OCI-LY7 (cell line): Measurements from ENCODE around the gene CCL3. TPM values are rescaled to one million over a fixed set of nuclear protein-coding genes. Genes with fewer than 3 reads are reported as not detected.

ENCODE experiments used
- Bru-seq: library from RNA; stranded (reverse); fragments of 400-500 nt; gene quantifications from one replicate; lab custom pipeline; 2021; lab: Mats Ljungman, UMichigan
- BruChase-seq, 2 experiments: library from RNA; stranded (reverse); fragments of 400-500 nt; gene quantifications; one replicate each; lab custom pipeline; 2021; lab: Mats Ljungman, UMichigan
- BruUV-seq: library from RNA; stranded (reverse); fragments of 400-500 nt; replicated peaks from 2 replicates; lab custom pipeline; 2021; lab: Mats Ljungman, UMichigan
- CTCF ChIA-PET: fragments of 300-600 bp; sonication (Branson Sonifier 250); formaldehyde crosslinking; loops from one replicate; lab custom pipeline; 2022; ENCODE audit warnings: antibody characterized with exemption; ENCODE audit not compliant: unreplicated experiment; lab: Charles Lee
- POLR2A ChIA-PET: fragments of 300-600 bp; sonication (Branson Sonifier 250); formaldehyde crosslinking; loops from one replicate; lab custom pipeline; 2022; ENCODE audit warnings: antibody characterized with exemption; lab: Charles Lee
- DNase-seq: peaks from one replicate; pipeline ENCODE4 v3.0.0-alpha.2; 2015; ENCODE audit warnings: low spot score
- H2AFZ ChIP-seq: fragments of 200-600 bp; sonication (generic), shearing (Covaris generic); 2 replicates; pipeline ENCODE4 v1.6.1; 2014; ENCODE audit warnings: mild to moderate bottlenecking, antibody characterized with exemption, low read length, moderate library complexity
- H3K27ac ChIP-seq: fragments of 200-600 bp; sonication (generic); 2 replicates; pipeline ENCODE4 v1.5.1; 2014; ENCODE audit warnings: mixed run types, low read depth, mild to moderate bottlenecking, moderate library complexity, low read length, inconsistent platforms; ENCODE audit not compliant: poor library complexity, severe bottlenecking
- H3K36me3 ChIP-seq: fragments of 200-600 bp; sonication (generic); 2 replicates; pipeline ENCODE4 v1.6.1; 2014; ENCODE audit warnings: mild to moderate bottlenecking, antibody characterized with exemption, low read length, moderate library complexity, mixed read lengths; ENCODE audit not compliant: insufficient read depth
- H3K4me1 ChIP-seq: fragments of 200-600 bp; sonication (generic); 2 replicates; pipeline ENCODE4 v1.5.1; 2014; ENCODE audit warnings: mild to moderate bottlenecking, low read length; ENCODE audit not compliant: insufficient read depth, poor library complexity, severe bottlenecking
- H3K4me2 ChIP-seq: fragments of 200-600 bp; sonication (generic); 2 replicates; pipeline ENCODE4 v1.6.1; 2014; ENCODE audit warnings: mild to moderate bottlenecking, low read length
- H3K4me3 ChIP-seq: fragments of 200-600 bp; sonication (generic); 2 replicates; pipeline ENCODE4 v1.5.1; 2014; ENCODE audit warnings: mild to moderate bottlenecking, low read depth, low read length; ENCODE audit not compliant: poor library complexity, severe bottlenecking
- H3K79me2 ChIP-seq: fragments of 200-600 bp; sonication (generic); 2 replicates; pipeline ENCODE4 v1.6.1; 2016; ENCODE audit warnings: low read depth, mild to moderate bottlenecking, low read length, moderate library complexity, mixed read lengths; ENCODE audit not compliant: insufficient read depth
- H3K9me2 ChIP-seq: fragments of 200-600 bp; sonication (generic); 2 replicates; pipeline ENCODE4 v1.6.1; 2016; ENCODE audit warnings: mild to moderate bottlenecking, low read length, mixed read lengths; ENCODE audit not compliant: insufficient read depth
- H3K9me3 ChIP-seq: fragments of 200-600 bp; sonication (generic); 2 replicates; pipeline ENCODE4 v1.6.1; 2014; ENCODE audit warnings: mild to moderate bottlenecking, mixed run types, low read length, mixed read lengths
- H4K20me1 ChIP-seq: fragments of 200-600 bp; sonication (generic); 2 replicates; pipeline ENCODE4 v1.6.1; 2014; ENCODE audit warnings: mild to moderate bottlenecking, antibody characterized with exemption, low read length, moderate library complexity, mixed read lengths; ENCODE audit not compliant: insufficient read depth
- EZH2phosphoT487 ChIP-seq: fragments of 200-600 bp; sonication (generic); IDR thresholded peaks from 2 replicates; pipeline ENCODE4 v1.6.1; 2018; ENCODE audit warnings: low read depth, borderline replicate concordance, mild to moderate bottlenecking, mixed run types, antibody characterized with exemption, low read length, moderate library complexity, mixed read lengths
- intact Hi-C: fragments of 100-400 bp; cut with micrococcal nuclease; formaldehyde crosslinking; loops from one replicate; pipeline ENCODE4 v1.10.0; 2022; ENCODE audit not compliant: unreplicated experiment
- long read RNA-seq: library from polyadenylated mRNA; stranded (forward); transcript quantifications from one replicate; pipeline ENCODE4 v2.0.0, GENCODE V29; 2022
- total RNA-seq, 2 experiments: library from RNA; depleted of rRNA in 1 of 2; stranded (reverse); fragments of >200 nt in 1 of 2; shearing (Covaris generic) in 1 of 2; gene quantifications; 2 replicates each; pipeline ENCODE4 v1.2.3, GENCODE V29; 2014 to 2022
- TF ChIP-seq, protein P1 (sequence below): fragments of 200-600 bp; sonication (generic); conservative IDR thresholded peaks from 2 replicates; pipeline ENCODE4 v1.5.1; 2014; ENCODE audit warnings: mild to moderate bottlenecking, antibody characterized with exemption, low read length, moderate library complexity, mixed read lengths

CCL3 gene
- total RNA-seq (2014; rRNA removed; shearing (Covaris generic)) = not detected in 2 replicates
- total RNA-seq (2022) = not detected in 2 replicates
- percentile 24 among the genes with signal in this experiment for Bru-seq, nascent RNA
- not detected for BruChase-seq, experiment 1, labeled RNA remaining after a 6-hour chase
- BruChase-seq, experiment 2, labeled RNA remaining after a 2-hour chase = not detected
- long read RNA-seq = 0 reads

DNA sequence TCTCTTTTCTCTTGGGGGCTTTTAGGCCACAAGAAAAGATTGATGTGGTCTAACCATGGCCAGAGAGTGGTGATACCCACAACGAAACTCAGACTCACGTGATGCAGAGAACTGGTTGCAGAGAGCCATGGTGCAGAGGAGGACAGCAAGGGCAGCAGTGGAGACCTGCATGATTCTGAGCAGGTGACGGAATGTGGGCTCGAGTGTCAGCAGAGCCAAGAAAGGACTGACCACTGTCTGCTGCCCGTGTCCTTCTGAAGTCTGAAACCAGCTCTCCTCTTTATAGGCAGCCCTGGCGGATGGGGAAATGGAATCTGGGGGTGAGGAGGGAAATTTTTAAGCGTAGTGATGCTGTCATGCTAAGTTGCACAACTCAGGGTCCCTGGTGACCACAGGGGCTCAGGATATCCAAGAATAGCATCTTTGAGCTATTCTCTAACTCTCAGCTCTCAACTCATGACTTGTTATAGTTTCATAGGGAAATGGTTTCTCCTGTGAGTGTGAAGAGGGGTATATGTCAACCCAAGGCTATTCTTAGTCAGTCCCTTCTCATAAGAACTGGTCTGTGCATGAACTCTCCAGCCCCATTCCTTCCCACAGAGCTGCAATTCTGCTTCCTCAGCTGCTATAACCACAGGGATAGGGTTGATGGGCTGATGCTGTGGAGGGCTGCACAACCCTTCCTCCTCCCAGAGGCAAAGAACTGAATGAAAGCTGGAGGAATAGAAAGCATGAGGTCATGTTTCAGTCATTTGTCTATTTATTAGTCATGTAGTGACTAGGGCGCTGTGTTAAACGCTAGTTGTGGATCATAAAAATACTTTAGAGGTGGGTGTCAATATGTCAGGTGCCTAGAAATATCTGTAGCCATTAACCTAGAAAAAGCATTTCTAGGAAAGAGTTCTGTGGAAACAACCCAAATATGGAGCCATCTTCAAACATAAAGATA lies at the start of gene CCL3:
CCL3 (minus strand) TSS at position 256 of the 949 bp plus-strand sequence; CDS start at position 171, 85 bp downstream.
- no peak within 1 kb of the TSS for H2AFZ ChIP-seq
- no TSS peak for BruUV-seq
- H3K79me2 ChIP-seq = no peaks in the 10 kb centered on the region
- DNase-seq = peak; percentile 51
- peak within 1 kb of the TSS; percentile 43 for H3K4me2 ChIP-seq
- no peak within 1 kb of the TSS for H3K27ac ChIP-seq
- no peaks in the 10 kb centered on the region for H3K9me2 ChIP-seq
- ChIA-PET POLR2A (no interaction called here), CTCF (interaction anchor here (0.6 kb wide), 1 partner anchor 20 kb away, joined by 3 read pairs; no protein-coding TSS in a partner anchor)
- intact Hi-C loops = loop anchor here (1.0 kb wide), 1 partner anchor 37 kb away; no protein-coding TSS in a partner anchor
- no peaks in the 10 kb centered on the region for H3K36me3 ChIP-seq
- TF ChIP-seq, protein P1, sequence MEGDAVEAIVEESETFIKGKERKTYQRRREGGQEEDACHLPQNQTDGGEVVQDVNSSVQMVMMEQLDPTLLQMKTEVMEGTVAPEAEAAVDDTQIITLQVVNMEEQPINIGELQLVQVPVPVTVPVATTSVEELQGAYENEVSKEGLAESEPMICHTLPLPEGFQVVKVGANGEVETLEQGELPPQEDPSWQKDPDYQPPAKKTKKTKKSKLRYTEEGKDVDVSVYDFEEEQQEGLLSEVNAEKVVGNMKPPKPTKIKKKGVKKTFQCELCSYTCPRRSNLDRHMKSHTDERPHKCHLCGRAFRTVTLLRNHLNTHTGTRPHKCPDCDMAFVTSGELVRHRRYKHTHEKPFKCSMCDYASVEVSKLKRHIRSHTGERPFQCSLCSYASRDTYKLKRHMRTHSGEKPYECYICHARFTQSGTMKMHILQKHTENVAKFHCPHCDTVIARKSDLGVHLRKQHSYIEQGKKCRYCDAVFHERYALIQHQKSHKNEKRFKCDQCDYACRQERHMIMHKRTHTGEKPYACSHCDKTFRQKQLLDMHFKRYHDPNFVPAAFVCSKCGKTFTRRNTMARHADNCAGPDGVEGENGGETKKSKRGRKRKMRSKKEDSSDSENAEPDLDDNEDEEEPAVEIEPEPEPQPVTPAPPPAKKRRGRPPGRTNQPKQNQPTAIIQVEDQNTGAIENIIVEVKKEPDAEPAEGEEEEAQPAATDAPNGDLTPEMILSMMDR = no peak
- TF ChIP-seq EZH2phosphoT487 = no peak
- H3K9me3 ChIP-seq = no peaks in the 10 kb centered on the region
- H3K4me3 ChIP-seq = no peak within 1 kb of the TSS
- H4K20me1 ChIP-seq = no peaks in the 10 kb centered on the region
- H3K4me1 ChIP-seq = peaks cover 16% of the 10 kb centered on the region

DNA sequence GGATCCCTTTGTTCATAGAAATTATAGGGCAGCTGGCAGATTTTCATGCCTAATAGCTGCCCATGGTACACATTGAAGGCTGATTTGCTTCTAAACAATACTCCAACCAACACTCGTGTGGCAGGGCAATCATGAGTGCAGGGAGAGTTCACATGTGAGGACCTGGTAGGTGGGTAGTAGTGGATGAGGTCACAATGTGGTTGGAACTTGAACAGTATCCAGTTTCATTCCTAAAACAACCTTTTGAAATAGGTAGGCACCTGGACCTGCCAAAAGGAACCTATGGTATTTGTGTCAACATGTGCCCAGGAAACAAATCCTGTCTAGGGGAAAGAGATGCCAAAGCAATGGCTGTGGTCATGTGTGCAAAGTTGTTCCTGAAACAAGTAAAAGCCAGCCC lies 46.5 kb upstream of the CCL3 start:
- CTCF ChIA-PET = no interaction called here
- no peaks in the 10 kb centered on the region for H3K9me2 ChIP-seq
- intact Hi-C loops = no loop called here
- H3K79me2 ChIP-seq = no peaks in the 10 kb centered on the region
- no peaks in the 10 kb centered on the region for H4K20me1 ChIP-seq
- TF ChIP-seq, protein P1 = no peak
- TF ChIP-seq EZH2phosphoT487 = no peak
- no peak overlapping the region for H3K27ac ChIP-seq
- no peaks in the 10 kb centered on the region for H3K9me3 ChIP-seq
- no peak overlapping the region for H3K4me2 ChIP-seq
- H2AFZ ChIP-seq = no peak overlapping the region
- POLR2A ChIA-PET = interaction anchor here (0.7 to 0.8 kb wide), 2 partner anchors 16 to 18 kb away, joined by 3 read pairs; no protein-coding TSS in a partner anchor
- H3K4me3 ChIP-seq = no peak overlapping the region
- no TSS peak for BruUV-seq
- H3K36me3 ChIP-seq = no peaks in the 10 kb centered on the region
- DNase-seq = no peak
- H3K4me1 ChIP-seq = no peaks in the 10 kb centered on the region
